ENCODE results near the gene GHITM. TPM values are rescaled to one million over a fixed set of nuclear protein-coding genes. Genes with fewer than 3 reads are reported as not detected.
A peak's percentile ranks its signal among the peaks of the same experiment; 100 is the strongest.

Gene GHITM
- total and polyA plus RNA-seq, 10 donors, result 69.2 to 152 (median 102) TPM

GRCh38 chr10:84190621-84191020, 51.3 kb downstream of the GHITM start:
- no peak overlapping the region for H3K4me3 ChIP-seq
- no peak overlapping the region for H3K27ac ChIP-seq
- H3K36me3 ChIP-seq, result no peaks in the 10 kb centered on the region
- TF ChIP-seq CTCF (IDR thresholded peaks at IDR 0.05 in 8 of 11, conservative IDR thresholded peaks at IDR 0.05 in 3 of 11) (no peak), POLR2AphosphoS5 (IDR thresholded peaks at IDR 0.05) (no peak), POLR2A (IDR thresholded peaks at IDR 0.05) (no peak)
- no peaks in the 10 kb centered on the region for H3K9me3 ChIP-seq
- WGBS, 5 donors, result 75 to 95% (median 83%) methylated on average over 3 of the region's 3 CpGs
- peak; percentile 62 for DNase-seq
- peaks cover 0 to 20% (median 18%) of the 10 kb centered on the region in 6 donors for H3K4me1 ChIP-seq
- intact Hi-C loops (cut with DNase I; ENCODE audit: low total_unique reads), result no loop called here
- H3K27me3 ChIP-seq (replicated peaks in 1 of 7), result peaks cover 6 to 58% (median 17%) of the 10 kb centered on the region in 7 donors

GRCh38 chr10:84191106-84191505, 51.8 kb downstream of the GHITM start:
- Histone ChIP-seq H3K9me3 (no peaks in the 10 kb centered on the region), H3K27me3 (replicated peaks in 1 of 7) (peaks cover 6 to 63% (median 20%) of the 10 kb centered on the region in 7 donors), H3K36me3 (no peaks in the 10 kb centered on the region), H3K4me3 (no peak overlapping the region), H3K4me1 (peaks cover 0 to 25% (median 19%) of the 10 kb centered on the region in 6 donors), H3K27ac (no peak overlapping the region)
- intact Hi-C loops (cut with DNase I; ENCODE audit: low total_unique reads), result no loop called here
- WGBS, 5 donors, result 42 to 62% (median 57%) methylated on average over 5 of the region's 5 CpGs
- TF ChIP-seq CTCF (IDR thresholded peaks at IDR 0.05 in 8 of 11, conservative IDR thresholded peaks at IDR 0.05 in 3 of 11), result no peak
- TF ChIP-seq POLR2AphosphoS5 (IDR thresholded peaks at IDR 0.05), result no peak
- no peak for TF ChIP-seq POLR2A (IDR thresholded peaks at IDR 0.05)
- peak; percentile 69 for DNase-seq

GRCh38 chr10:84193327-84193726, 54.0 kb downstream of the GHITM start:
- peaks cover 6 to 75% (median 21%) of the 10 kb centered on the region in 7 donors for H3K27me3 ChIP-seq (replicated peaks in 1 of 7)
- intact Hi-C loops (cut with DNase I; ENCODE audit: low total_unique reads), result no loop called here

More at GRCh38 chr10:84193327-84193726, 54.0 kb downstream of the GHITM start:
- 81 to 92% (median 85%) methylated on average over 2 of the region's 2 CpGs for WGBS, 5 donors
- no peak overlapping the region for H3K4me3 ChIP-seq
- no peaks in the 10 kb centered on the region for H3K9me3 ChIP-seq
- no peak overlapping the region for H3K27ac ChIP-seq
- H3K4me1 ChIP-seq, result peaks cover 0 to 32% (median 19%) of the 10 kb centered on the region in 6 donors
- TF ChIP-seq POLR2A (IDR thresholded peaks at IDR 0.05) (no peak), POLR2AphosphoS5 (IDR thresholded peaks at IDR 0.05) (no peak), CTCF (IDR thresholded peaks at IDR 0.05 in 8 of 11, conservative IDR thresholded peaks at IDR 0.05 in 3 of 11) (no peak)
- no peaks in the 10 kb centered on the region for H3K36me3 ChIP-seq
- peak; percentile 51 for DNase-seq

Measured in spleen (tissue), 11 donors.